Endodermal cell (in vitro differentiated cells): ENCODE measurements around the gene SMARCA2. TPM values are rescaled to one million over a fixed set of nuclear protein-coding genes. Genes with fewer than 3 reads are reported as not detected.

Experiments
- DNase-seq: peaks from one replicate; pipeline ENCODE4 v3.0.0-alpha.2; 2017
- H3K27ac ChIP-seq: 2 replicates; pipeline ENCODE4 v1.5.1; 2013; ENCODE audit warnings: mild to moderate bottlenecking, low read depth, low read length, moderate library complexity
- H3K27me3 ChIP-seq: 2 replicates; pipeline ENCODE4 v1.6.1; 2013; ENCODE audit warnings: mild to moderate bottlenecking, low read length, moderate library complexity; ENCODE audit not compliant: insufficient read depth, control insufficient read depth, poor library complexity, severe bottlenecking
- H3K36me3 ChIP-seq: 2 replicates; pipeline ENCODE4 v1.7.0; 2013; ENCODE audit warnings: mild to moderate bottlenecking, low read length, moderate library complexity; ENCODE audit not compliant: control insufficient read depth, insufficient read depth
- H3K4me1 ChIP-seq: one replicate; pipeline ENCODE4 v1.7.0; 2013; ENCODE audit warnings: low read length; ENCODE audit not compliant: control insufficient read depth, insufficient read depth
- H3K4me3 ChIP-seq: 2 replicates; pipeline ENCODE4 v1.5.1; 2013; ENCODE audit warnings: mild to moderate bottlenecking, low read length, moderate library complexity
- H3K9ac ChIP-seq: 2 replicates; pipeline ENCODE4 v1.6.1; 2013; ENCODE audit warnings: mild to moderate bottlenecking, low read length, moderate library complexity; ENCODE audit not compliant: poor library complexity, severe bottlenecking; ENCODE audit errors: extremely low read depth
- H3K9me3 ChIP-seq: 2 replicates; pipeline ENCODE4 v1.6.1; 2013; ENCODE audit warnings: mild to moderate bottlenecking, low read length, moderate library complexity; ENCODE audit not compliant: control insufficient read depth
- H3K27ac Mint-ChIP-seq: 2 replicates; pipeline ENCODE4 v1.8.0; 2020; ENCODE audit warnings: mixed read lengths
- H3K27me3 Mint-ChIP-seq: 2 replicates; pipeline ENCODE4 v1.8.0; 2021; ENCODE audit warnings: mild to moderate bottlenecking, mixed read lengths; ENCODE audit not compliant: insufficient read depth
- H3K36me3 Mint-ChIP-seq: 2 replicates; pipeline ENCODE4 v1.8.0; 2020; ENCODE audit warnings: low read depth, mixed read lengths
- H3K4me1 Mint-ChIP-seq: 2 replicates; pipeline ENCODE4 v1.8.0; 2020; ENCODE audit warnings: mixed read lengths
- H3K4me3 Mint-ChIP-seq: 2 replicates; pipeline ENCODE4 v1.8.0; 2020; ENCODE audit warnings: mild to moderate bottlenecking, moderate library complexity, mixed read lengths
- H3K9me3 Mint-ChIP-seq: 2 replicates; pipeline ENCODE4 v1.8.0; 2020; ENCODE audit warnings: mild to moderate bottlenecking, mixed read lengths
- WGBS, 2 experiments: methylation state at CpG; one replicate each; pipeline versions ENCODE4 v1.1.5 to v1.1.7; 2013; ENCODE audit warnings: missing lambda C conversion rate in 2 of 2, mixed read lengths in 1 of 2; ENCODE audit not compliant: insufficient coverage in 1 of 2, insufficient read length in 1 of 2; 5-methylcytosine and 5-hydroxymethylcytosine counted together
- total RNA-seq, 2 donors: library from RNA; stranded (reverse); fragmentation: NEBNext Ultra II Directional in 1 of 2; extraction: Animal tissue kit (Norgen Biotek cat#: 25700) in 1 of 2; gene quantifications; 2 replicates in 1 of 2; 3 replicates in 1 of 2; pipeline ENCODE4 v1.2.1, GENCODE V29; 2021
- TF ChIP-seq, protein P1 (sequence below): fragments of 200-600 bp; sonication (generic); conservative IDR thresholded peaks from 2 replicates; pipeline ENCODE4 v1.5.0; 2021; ENCODE audit warnings: antibody characterized with exemption, mild to moderate bottlenecking

SMARCA2 gene
- total RNA-seq, 2 donors from 2014 or later, result 2.6 to 8.6 TPM

- H3K36me3 Mint-ChIP-seq, result peaks cover 22% of the 10 kb centered on the region
- H3K4me1 Mint-ChIP-seq, result peaks cover 33% of the 10 kb centered on the region
- Histone ChIP-seq H3K27me3 (no peaks in the 10 kb centered on the region), H3K27ac (no peak overlapping the region), H3K4me1 (peaks cover 3% of the 10 kb centered on the region), H3K36me3 (peaks cover 7% of the 10 kb centered on the region), H3K4me3 (no peak overlapping the region), H3K9ac (no peak overlapping the region), H3K9me3 (no peaks in the 10 kb centered on the region)
- H3K9me3 Mint-ChIP-seq, result no peaks in the 10 kb centered on the region
- no peaks in the 10 kb centered on the region for H3K27me3 Mint-ChIP-seq
- DNase-seq, result no peak
- WGBS, 2 experiments, result 94 to 97% methylated on average over 5 of the region's 5 CpGs
- TF ChIP-seq, protein P1, sequence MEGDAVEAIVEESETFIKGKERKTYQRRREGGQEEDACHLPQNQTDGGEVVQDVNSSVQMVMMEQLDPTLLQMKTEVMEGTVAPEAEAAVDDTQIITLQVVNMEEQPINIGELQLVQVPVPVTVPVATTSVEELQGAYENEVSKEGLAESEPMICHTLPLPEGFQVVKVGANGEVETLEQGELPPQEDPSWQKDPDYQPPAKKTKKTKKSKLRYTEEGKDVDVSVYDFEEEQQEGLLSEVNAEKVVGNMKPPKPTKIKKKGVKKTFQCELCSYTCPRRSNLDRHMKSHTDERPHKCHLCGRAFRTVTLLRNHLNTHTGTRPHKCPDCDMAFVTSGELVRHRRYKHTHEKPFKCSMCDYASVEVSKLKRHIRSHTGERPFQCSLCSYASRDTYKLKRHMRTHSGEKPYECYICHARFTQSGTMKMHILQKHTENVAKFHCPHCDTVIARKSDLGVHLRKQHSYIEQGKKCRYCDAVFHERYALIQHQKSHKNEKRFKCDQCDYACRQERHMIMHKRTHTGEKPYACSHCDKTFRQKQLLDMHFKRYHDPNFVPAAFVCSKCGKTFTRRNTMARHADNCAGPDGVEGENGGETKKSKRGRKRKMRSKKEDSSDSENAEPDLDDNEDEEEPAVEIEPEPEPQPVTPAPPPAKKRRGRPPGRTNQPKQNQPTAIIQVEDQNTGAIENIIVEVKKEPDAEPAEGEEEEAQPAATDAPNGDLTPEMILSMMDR, result no peak
- H3K27ac Mint-ChIP-seq, result no peak overlapping the region
- H3K4me3 Mint-ChIP-seq, result no peak overlapping the region
Observed at GRCh38 chr9:2214707-2215106, 199.6 kb downstream of the SMARCA2 start.

- Histone ChIP-seq H3K9ac (no peak overlapping the region), H3K9me3 (no peaks in the 10 kb centered on the region), H3K27me3 (no peaks in the 10 kb centered on the region), H3K4me1 (no peaks in the 10 kb centered on the region), H3K27ac (no peak overlapping the region), H3K36me3 (peaks cover 13% of the 10 kb centered on the region), H3K4me3 (no peak overlapping the region)
- DNase-seq, result no peak
- Mint-ChIP-seq H3K27me3 (no peaks in the 10 kb centered on the region), H3K4me1 (peaks cover 30% of the 10 kb centered on the region), H3K27ac (no peak overlapping the region), H3K4me3 (no peak overlapping the region), H3K9me3 (peaks cover 3% of the 10 kb centered on the region), H3K36me3 (peaks cover 27% of the 10 kb centered on the region)
- WGBS, 2 experiments, result 98% methylated on average over 7 of the region's 8 CpGs
- TF ChIP-seq, protein P1, result no peak
Observed at GRCh38 chr9:2215921-2216441, 200.8 kb downstream of the SMARCA2 start.

- peaks cover 8% of the 10 kb centered on the region for H3K9me3 Mint-ChIP-seq
- no peak for DNase-seq
- H3K4me1 Mint-ChIP-seq, result peaks cover 30% of the 10 kb centered on the region
- WGBS, 2 experiments, result 93 to 100% methylated on average over 1 to 2 of the region's 2 CpGs
- H3K4me3 Mint-ChIP-seq, result no peak overlapping the region
- no peak overlapping the region for H3K4me3 ChIP-seq
- H3K27ac Mint-ChIP-seq, result no peak overlapping the region
- no peaks in the 10 kb centered on the region for H3K4me1 ChIP-seq
- no peaks in the 10 kb centered on the region for H3K27me3 Mint-ChIP-seq
- no peak overlapping the region for H3K9ac ChIP-seq
- no peak overlapping the region for H3K27ac ChIP-seq
- H3K9me3 ChIP-seq, result no peaks in the 10 kb centered on the region
- TF ChIP-seq, protein P1, result no peak
- H3K36me3 Mint-ChIP-seq, result peaks cover 29% of the 10 kb centered on the region
- H3K36me3 ChIP-seq, result peaks cover 13% of the 10 kb centered on the region
- H3K27me3 ChIP-seq, result no peaks in the 10 kb centered on the region
Observed at GRCh38 chr9:2216591-2216990, 201.4 kb downstream of the SMARCA2 start.
